IMR-90 (cell line): ENCODE data around the gene GRIN2D. TPM values are rescaled to one million over a fixed set of nuclear protein-coding genes. Genes with fewer than 3 reads are reported as not detected.

ENCODE experiments used
- ATAC-seq: fragments of 200-7000 bp; cut with Tn5 transposase; 2 replicates; pipeline ENCODE4 v1.9.1; 2020; ENCODE audit warnings: low read depth, mild to moderate bottlenecking, moderate library complexity
- BruUV-seq: library from RNA; stranded (reverse); fragments of 400-500 nt; replicated peaks from 2 replicates; lab custom pipeline; 2021; lab: Mats Ljungman, UMichigan
- CTCF ChIA-PET: fragments of 300-600 bp; formaldehyde crosslinking; extraction: SDS; loops from one replicate; lab custom pipeline; 2021; ENCODE audit warnings: antibody characterized with exemption; lab: Yijun Ruan, JAX
- POLR2A ChIA-PET: fragments of 300-600 bp; sonication (Branson Sonifier 250); formaldehyde crosslinking; loops from one replicate; lab custom pipeline; 2022; ENCODE audit warnings: antibody characterized with exemption; ENCODE audit not compliant: unreplicated experiment; lab: Charles Lee
- DNase-seq: peaks from one replicate; pipeline ENCODE4 v3.0.0; 2013
- H2AFZ ChIP-seq: replicated peaks from 2 replicates; pipeline ENCODE3; 2013; ENCODE audit warnings: low read length, mild to moderate bottlenecking; ENCODE audit not compliant: poor library complexity
- H2AK5ac ChIP-seq: 2 replicates; pipeline ENCODE4 v1.6.1; 2013; ENCODE audit warnings: low read depth, low read length, inconsistent platforms
- H2AK9ac ChIP-seq: replicated peaks from 2 replicates; pipeline ENCODE3; 2013; ENCODE audit warnings: mild to moderate bottlenecking, low read depth, low read length, moderate library complexity; ENCODE audit not compliant: poor library complexity
- H2BK120ac ChIP-seq: 2 replicates; pipeline ENCODE4 v1.6.1; 2013; ENCODE audit warnings: low read depth, low read length, inconsistent platforms
- H2BK15ac ChIP-seq: 3 replicates; pipeline ENCODE4 v1.6.1; 2013; ENCODE audit warnings: low read depth, low read length, inconsistent platforms
- H2BK20ac ChIP-seq: 2 replicates; pipeline ENCODE4 v1.6.1; 2013; ENCODE audit warnings: low read depth, mild to moderate bottlenecking, inconsistent platforms, low read length, moderate library complexity
- H2BK5ac ChIP-seq: 2 replicates; pipeline ENCODE4 v1.6.1; 2013; ENCODE audit warnings: mild to moderate bottlenecking, low read depth, low read length, inconsistent platforms; ENCODE audit not compliant: poor library complexity, severe bottlenecking
- H3K14ac ChIP-seq: replicated peaks from 2 replicates; pipeline ENCODE4 v1.6.1; 2013; ENCODE audit warnings: low read depth, low read length, inconsistent platforms
- H3K18ac ChIP-seq: 2 replicates; pipeline ENCODE4 v1.6.1; 2013; ENCODE audit warnings: low read depth, low read length, control low read depth
- H3K23ac ChIP-seq: 2 replicates; pipeline ENCODE4 v1.6.1; 2013; ENCODE audit warnings: low read depth, low read length, inconsistent platforms
- H3K27ac ChIP-seq: 2 replicates; pipeline ENCODE4 v1.5.1; 2013; ENCODE audit warnings: mild to moderate bottlenecking, control low read depth, low read length; ENCODE audit not compliant: insufficient read depth
- H3K27me3 ChIP-seq: 2 replicates; pipeline ENCODE4 v1.6.1; 2013; ENCODE audit warnings: low read length; ENCODE audit not compliant: control insufficient read depth, insufficient read depth
- H3K36me3 ChIP-seq: 2 replicates; pipeline ENCODE4 v1.6.1; 2013; ENCODE audit warnings: low read length, mixed read lengths; ENCODE audit not compliant: control insufficient read depth, insufficient read depth
- H3K4ac ChIP-seq: 2 replicates; pipeline ENCODE4 v1.6.1; 2013; ENCODE audit warnings: low read depth, low read length, inconsistent platforms
- H3K4me1 ChIP-seq: 2 replicates; pipeline ENCODE4 v1.6.1; 2013; ENCODE audit warnings: low read length, mixed read lengths; ENCODE audit not compliant: control insufficient read depth, insufficient read depth
- H3K4me2 ChIP-seq: 2 replicates; pipeline ENCODE4 v1.6.1; 2013; ENCODE audit warnings: low read depth, mild to moderate bottlenecking, control low read depth, low read length, moderate library complexity
- H3K4me3 ChIP-seq: 2 replicates; pipeline ENCODE4 v1.5.1; 2013; ENCODE audit warnings: low read depth, mild to moderate bottlenecking, control low read depth, low read length, moderate library complexity; ENCODE audit not compliant: insufficient read depth
- H3K56ac ChIP-seq: 2 replicates; pipeline ENCODE4 v1.6.1; 2013; ENCODE audit warnings: low read length, inconsistent platforms; ENCODE audit not compliant: insufficient read depth; ENCODE audit errors: extremely low read depth
- H3K79me1 ChIP-seq, 2 experiments: 2 replicates each; pipeline ENCODE4 v1.6.1; 2013; ENCODE audit warnings: low read length in 2 of 2, inconsistent platforms in 1 of 2, low read depth in 1 of 2
- H3K9ac ChIP-seq: 2 replicates; pipeline ENCODE4 v1.6.1; 2013; ENCODE audit warnings: low read depth, low read length, control low read depth
- H3K9me1 ChIP-seq: 2 replicates; pipeline ENCODE4 v1.6.1; 2013; ENCODE audit warnings: low read length, inconsistent platforms; ENCODE audit not compliant: insufficient read depth
- H3K9me3 ChIP-seq: 2 replicates; pipeline ENCODE4 v1.6.1; 2013; ENCODE audit warnings: low read length; ENCODE audit not compliant: control insufficient read depth, insufficient read depth
- H4K20me1 ChIP-seq: 2 replicates; pipeline ENCODE4 v1.6.1; 2013; ENCODE audit warnings: low read length, inconsistent platforms; ENCODE audit not compliant: insufficient read depth
- H4K5ac ChIP-seq: 2 replicates; pipeline ENCODE4 v1.6.1; 2013; ENCODE audit warnings: mild to moderate bottlenecking, low read depth, low read length, control low read depth
- H4K8ac ChIP-seq, 2 experiments: 2 replicates each; pipeline ENCODE4 v1.6.1; 2013; ENCODE audit warnings: low read depth in 2 of 2, low read length in 2 of 2, control low read depth in 1 of 2, inconsistent platforms in 1 of 2
- H4K91ac ChIP-seq: 2 replicates; pipeline ENCODE4 v1.6.1; 2013; ENCODE audit warnings: low read depth, low read length, inconsistent platforms; ENCODE audit not compliant: insufficient read depth
- BHLHE40 ChIP-seq: fragments of 150-350 bp; IDR thresholded peaks from 2 replicates; pipeline ENCODE4 v1.6.1; 2016; ENCODE audit warnings: mild to moderate bottlenecking, low read depth, low read length
- CEBPB ChIP-seq: IDR thresholded peaks from 2 replicates; pipeline ENCODE4 v1.6.1; 2012; ENCODE audit warnings: low read depth, low read length, improper control_type of control experiment
- CHD1 ChIP-seq: IDR thresholded peaks from 2 replicates; pipeline ENCODE4 v1.6.1; 2012; ENCODE audit warnings: low read depth, low read length, improper control_type of control experiment
- CTCF ChIP-seq: conservative IDR thresholded peaks from 2 replicates; pipeline ENCODE4 v1.5.1; 2012; ENCODE audit warnings: mild to moderate bottlenecking, low read depth, low read length, improper control_type of control experiment
- ELK1 ChIP-seq: fragments of 150-350 bp; IDR thresholded peaks from 2 replicates; pipeline ENCODE4 v1.6.1; 2016; ENCODE audit warnings: low read depth, mild to moderate bottlenecking, low read length, moderate library complexity, borderline replicate concordance
- FOS ChIP-seq: fragments of 150-350 bp; IDR thresholded peaks from 2 replicates; pipeline ENCODE4 v1.6.1; 2016; ENCODE audit warnings: low read depth, low read length
- MAFK ChIP-seq: IDR thresholded peaks from 2 replicates; pipeline ENCODE4 v1.6.1; 2012; ENCODE audit warnings: low read depth, low read length, improper control_type of control experiment
- NFE2L2 ChIP-seq: fragments of 150-350 bp; IDR thresholded peaks from 2 replicates; pipeline ENCODE4 v1.6.1; 2016; ENCODE audit warnings: low read depth, mild to moderate bottlenecking, low read length
- POLR2A ChIP-seq: IDR thresholded peaks from 2 replicates; pipeline ENCODE4 v1.6.1; 2012; ENCODE audit warnings: mild to moderate bottlenecking, low read depth, low read length
- RAD21 ChIP-seq: IDR thresholded peaks from 2 replicates; pipeline ENCODE4 v1.6.1; 2012; ENCODE audit warnings: low read length, improper control_type of control experiment
- RFX5 ChIP-seq: IDR thresholded peaks from 2 replicates; pipeline ENCODE4 v1.8.0; 2012; ENCODE audit warnings: low read depth, mild to moderate bottlenecking, low read length, moderate library complexity
- USF2 ChIP-seq: fragments of 150-350 bp; IDR thresholded peaks from 2 replicates; pipeline ENCODE4 v1.6.1; 2017; ENCODE audit warnings: mild to moderate bottlenecking, antibody characterized with exemption, low read length, low read depth
- WGBS, 2 experiments: methylation state at CpG; one replicate each; pipeline versions ENCODE4 v1.1.5 to v1.1.7; 2013; ENCODE audit warnings: missing lambda C conversion rate in 2 of 2; ENCODE audit not compliant: insufficient read length in 1 of 2; ENCODE audit errors: extremely low coverage in 2 of 2; 5-methylcytosine and 5-hydroxymethylcytosine counted together
- dilution Hi-C: fragments of 300-500 bp; cut with HindIII; formaldehyde crosslinking; loops from one replicate; pipeline ENCODE4 v1.14.3; 2018; ENCODE audit warnings: low sequenced_read_pairs; ENCODE audit not compliant: unreplicated experiment
- in situ Hi-C: fragments of 300-500 bp; cut with MboI; formaldehyde crosslinking; loops from 3 replicates; pipeline ENCODE4 v1.14.3; 2019; ENCODE audit warnings: low sequenced_read_pairs, inconsistent platforms, mixed read lengths
- intact Hi-C: fragments of 100-400 bp; cut with micrococcal nuclease; formaldehyde crosslinking; loops from 2 replicates; pipeline ENCODE4 v1.10.0; 2022
- polyA plus RNA-seq, 3 experiments: library from polyadenylated mRNA; depleted of rRNA; stranded (reverse); fragments of >200 nt; gene quantifications; 2 replicates each; pipeline ENCODE4 v1.2.3, GENCODE V29; 2012; ENCODE audit warnings: low replicate concordance in 1 of 3
- total RNA-seq: library from RNA; depleted of rRNA; stranded (reverse); fragments of >200 nt; gene quantifications from 2 replicates; pipeline ENCODE4 v1.2.3, GENCODE V29; 2012

GRIN2D gene
- total and polyA plus RNA-seq, 2 of the 4 experiments (the other 2 are of a cell fraction) = under 0.01 to 0.24 TPM

GRCh38 chr19:48405010-48405659 is 11.7 kb downstream of the GRIN2D start:
- Histone ChIP-seq H3K9ac (no peak overlapping the region), H3K4me3 (no peak overlapping the region), H3K9me3 (no peaks in the 10 kb centered on the region), H3K4me2 (no peak overlapping the region), H3K56ac (no peak overlapping the region), H3K14ac (no peak overlapping the region), H2AK9ac (peak overlapping the region; percentile 28), H4K91ac (no peak overlapping the region), H2BK120ac (no peak overlapping the region), H3K4me1 (no peaks in the 10 kb centered on the region), H3K4ac (no peak overlapping the region), H4K20me1 (no peaks in the 10 kb centered on the region), H3K36me3 (no peaks in the 10 kb centered on the region), H2BK15ac (no peak overlapping the region), H4K8ac (no peak overlapping the region), H4K5ac (no peak overlapping the region), H3K9me1 (no peaks in the 10 kb centered on the region), H2BK20ac (no peak overlapping the region), H3K27ac (no peak overlapping the region), H2AFZ (no peak overlapping the region), H3K18ac (no peak overlapping the region), H2BK5ac (no peak overlapping the region), H2AK5ac (no peak overlapping the region; the same call in 1 of the 2 replicates), H3K79me1 (no peaks in the 10 kb centered on the region), H3K23ac (no peak overlapping the region), H3K27me3 (peaks cover 2% of the 10 kb centered on the region; the same call in 1 of the 2 replicates)
- ATAC-seq (no peak), DNase-seq (no peak)
- in situ Hi-C loops (no loop called here), dilution Hi-C loops (no loop called here), intact Hi-C loops (no loop called here)
- BruUV-seq = no TSS peak
- TF ChIP-seq MAFK (no peak), CHD1 (no peak), RAD21 (no peak), ELK1 (no peak), CTCF (no peak), USF2 (no peak), POLR2A (no peak), BHLHE40 (no peak), RFX5 (no peak), CEBPB (no peak), NFE2L2 (no peak), FOS (no peak)
- CTCF ChIA-PET = no interaction called here
- POLR2A ChIA-PET = no interaction called here
- WGBS, 2 experiments = 91% methylated on average over 16 of the region's 27 CpGs; no CpG with 5 or more reads in 1 of the 2 experiments
